HepG2 (cell line): ENCODE results near the gene TOR4A. TPM values are rescaled to one million over a fixed set of nuclear protein-coding genes. Genes with fewer than 3 reads are reported as not detected.
A peak's percentile ranks its signal among the peaks of the same experiment; 100 is the strongest.

Experiments used
- ARID5B ChIP-seq: IDR thresholded peaks from 2 replicates; pipeline ENCODE4 v1.4.0; 2020; ENCODE audit warnings: mild to moderate bottlenecking, missing genetic modification reagents
- ELF3 ChIP-seq: IDR thresholded peaks from 2 replicates; pipeline ENCODE4 v1.6.1; 2016; ENCODE audit warnings: missing genetic modification reagents, missing compliant biosample characterization
- KLF6 ChIP-seq: IDR thresholded peaks from 2 replicates; pipeline ENCODE4 v1.8.0; 2016; ENCODE audit warnings: missing biosample characterization, missing genetic modification reagents
- MEF2D ChIP-seq: sonication (generic); formaldehyde crosslinking; IDR thresholded peaks from 2 replicates; pipeline ENCODE4 v1.5.1; 2020; ENCODE audit warnings: mild to moderate bottlenecking, missing genetic modification reagents
- MZF1 ChIP-seq: sonication (generic); formaldehyde crosslinking; IDR thresholded peaks from 2 replicates; pipeline ENCODE4 v1.8.1; 2023; ENCODE audit warnings: mild to moderate bottlenecking, missing genetic modification reagents, borderline replicate concordance
- NBN ChIP-seq: fragments of 450-650 bp; conservative IDR thresholded peaks from 2 replicates; pipeline ENCODE4 v1.6.1; 2017
- PHF21A ChIP-seq: sonication (generic); formaldehyde crosslinking; IDR thresholded peaks from 2 replicates; pipeline ENCODE4 v1.5.0; 2020; ENCODE audit warnings: mild to moderate bottlenecking, missing genetic modification reagents
- RBFOX2 ChIP-seq: fragments of 200-400 bp; formaldehyde crosslinking; IDR thresholded peaks from 2 replicates; pipeline ENCODE4 v1.6.1; 2017; ENCODE audit warnings: low read depth, mild to moderate bottlenecking, low read length
- RBM39 ChIP-seq: fragments of 200-400 bp; formaldehyde crosslinking; IDR thresholded peaks from one replicate; pipeline ENCODE4 v1.6.1; 2018; ENCODE audit warnings: antibody characterized with exemption, mild to moderate bottlenecking, low read depth, low read length; ENCODE audit not compliant: poor library complexity, severe bottlenecking
- TBX2 ChIP-seq: sonication (generic); formaldehyde crosslinking; IDR thresholded peaks from 2 replicates; pipeline ENCODE4 v1.5.0; 2020; ENCODE audit warnings: missing genetic modification reagents, mild to moderate bottlenecking, borderline replicate concordance
- TEAD3 ChIP-seq: optimal IDR thresholded peaks from 2 replicates; pipeline ENCODE3; 2016; ENCODE audit warnings: borderline replicate concordance
- ZBTB1 ChIP-seq: sonication (generic); formaldehyde crosslinking; IDR thresholded peaks from 2 replicates; pipeline ENCODE4 v1.4.0; 2020; ENCODE audit warnings: missing genetic modification reagents, borderline replicate concordance
- ZC3H13 ChIP-seq: sonication (generic); formaldehyde crosslinking; IDR thresholded peaks from 2 replicates; pipeline ENCODE4 v1.8.1; 2023; ENCODE audit warnings: mild to moderate bottlenecking, missing genetic modification reagents, moderate library complexity
- ZFX ChIP-seq: sonication (generic); formaldehyde crosslinking; IDR thresholded peaks from 2 replicates; pipeline ENCODE4 v1.4.0; 2020; ENCODE audit warnings: mild to moderate bottlenecking, low read depth, missing genetic modification reagents, moderate library complexity
- ZNF232 ChIP-seq: sonication (generic); formaldehyde crosslinking; IDR thresholded peaks from 2 replicates; pipeline ENCODE4 v1.4.0; 2020; ENCODE audit warnings: missing genetic modification reagents, borderline replicate concordance
- ZNF616 ChIP-seq: sonication (generic); formaldehyde crosslinking; IDR thresholded peaks from 2 replicates; pipeline ENCODE4 v1.5.0; 2020; ENCODE audit warnings: low read depth, mild to moderate bottlenecking, missing genetic modification reagents
- ZNF619 ChIP-seq: sonication (generic); formaldehyde crosslinking; IDR thresholded peaks from 2 replicates; pipeline ENCODE4 v1.4.0; 2020; ENCODE audit warnings: mild to moderate bottlenecking, missing genetic modification reagents
- ZNF7 ChIP-seq: IDR thresholded peaks from 2 replicates; pipeline ENCODE4 v1.6.1; 2016; ENCODE audit warnings: missing biosample characterization, missing genetic modification reagents
- ZNF788 ChIP-seq: sonication (generic); formaldehyde crosslinking; IDR thresholded peaks from 2 replicates; pipeline ENCODE4 v1.5.0; 2020; ENCODE audit warnings: mild to moderate bottlenecking, missing genetic modification reagents, borderline replicate concordance
- ZNF839 ChIP-seq: sonication (generic); formaldehyde crosslinking; IDR thresholded peaks from 2 replicates; pipeline ENCODE4 v1.4.0; 2020; ENCODE audit warnings: missing genetic modification reagents, mild to moderate bottlenecking, borderline replicate concordance
- polyA plus RNA-seq, 8 experiments: library from polyadenylated mRNA; depleted of rRNA in 3 of 8; stranded (reverse) in 7 of 8; unstranded in 1 of 8; fragments of >200 nt; fragmentation: Illumina TruSeq in 4 of 8; extraction: Trizol in 4 of 8; gene quantifications; 2 replicates each; pipeline versions ENCODE4 v1.2.1 to v1.2.3, GENCODE V29; 2011 to 2016; ENCODE audit warnings: low read depth in 4 of 8, missing spikeins in 1 of 8, mixed read lengths in 1 of 8; ENCODE audit not compliant: insufficient read depth in 1 of 8
- total RNA-seq, 5 experiments: library from RNA; depleted of rRNA; stranded (reverse); fragments of >200 nt; fragmentation: Illumina TruSeq; extraction: Trizol; gene quantifications; 2 replicates each; pipeline ENCODE4 v1.2.3, GENCODE V29; 2016; ENCODE audit warnings: low read depth in 1 of 5
- TF ChIP-seq, protein P1 (sequence below): conservative IDR thresholded peaks from 2 replicates; pipeline ENCODE4 v1.6.1; 2018; ENCODE audit warnings: missing genetic modification reagents
- TF ChIP-seq, protein P2 (sequence below): sonication (generic); formaldehyde crosslinking; IDR thresholded peaks from 2 replicates; pipeline ENCODE4 v1.4.0; 2020; ENCODE audit warnings: mild to moderate bottlenecking, missing genetic modification reagents
- TF ChIP-seq, protein P3 (sequence below): sonication (generic); formaldehyde crosslinking; IDR thresholded peaks from 2 replicates; pipeline ENCODE4 v1.5.0; 2020; ENCODE audit warnings: missing genetic modification reagents, mild to moderate bottlenecking, borderline replicate concordance

TOR4A gene
- total and polyA plus RNA-seq, 2 of the 13 experiments (the other 11 are each of a cell fraction or from before 2014, with no cell fraction given) = 11.1 to 14.2 TPM

GRCh38 chr9:137255448-137256114, 21.9 kb upstream of the TOR4A start (continued):
- TF ChIP-seq, protein P1, sequence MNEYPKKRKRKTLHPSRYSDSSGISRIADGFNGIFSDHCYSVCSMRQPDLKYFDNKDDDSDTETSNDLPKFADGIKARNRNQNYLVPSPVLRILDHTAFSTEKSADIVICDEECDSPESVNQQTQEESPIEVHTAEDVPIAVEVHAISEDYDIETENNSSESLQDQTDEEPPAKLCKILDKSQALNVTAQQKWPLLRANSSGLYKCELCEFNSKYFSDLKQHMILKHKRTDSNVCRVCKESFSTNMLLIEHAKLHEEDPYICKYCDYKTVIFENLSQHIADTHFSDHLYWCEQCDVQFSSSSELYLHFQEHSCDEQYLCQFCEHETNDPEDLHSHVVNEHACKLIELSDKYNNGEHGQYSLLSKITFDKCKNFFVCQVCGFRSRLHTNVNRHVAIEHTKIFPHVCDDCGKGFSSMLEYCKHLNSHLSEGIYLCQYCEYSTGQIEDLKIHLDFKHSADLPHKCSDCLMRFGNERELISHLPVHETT (CRISPR knock-in tag) = 0 out of 2 replicates have a peak, but pooled peaks have one; percentile 22
- TF ChIP-seq ZC3H13 = 0 out of 2 replicates have a peak, but pooled peaks have one; percentile 18
- peak; percentile 38; the same call in 1 of the 2 replicates for TF ChIP-seq ZNF788
- TF ChIP-seq ZNF839 (CRISPR knock-in tag) = peak; percentile 33; the same call in 1 of the 2 replicates
- TF ChIP-seq ZBTB1 = no peak
- TF ChIP-seq ZNF619 = no peak
- TF ChIP-seq MEF2D (CRISPR knock-in tag) = 0 out of 2 replicates have a peak, but pooled peaks have one; percentile 21
- no peak for TF ChIP-seq NBN
- peak; percentile 30; the same call in 1 of the 2 replicates for TF ChIP-seq TBX2
- no peak for TF ChIP-seq ZNF232 (CRISPR knock-in tag)
- TF ChIP-seq TEAD3 (CRISPR knock-in tag) = no peak
- no peak for TF ChIP-seq ZNF7
- peak; percentile 11; the same call in 1 of the 2 replicates for TF ChIP-seq RBFOX2
- TF ChIP-seq, protein P2, sequence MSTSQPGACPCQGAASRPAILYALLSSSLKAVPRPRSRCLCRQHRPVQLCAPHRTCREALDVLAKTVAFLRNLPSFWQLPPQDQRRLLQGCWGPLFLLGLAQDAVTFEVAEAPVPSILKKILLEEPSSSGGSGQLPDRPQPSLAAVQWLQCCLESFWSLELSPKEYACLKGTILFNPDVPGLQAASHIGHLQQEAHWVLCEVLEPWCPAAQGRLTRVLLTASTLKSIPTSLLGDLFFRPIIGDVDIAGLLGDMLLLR = no peak; the same call in 1 of the 2 replicates
- no peak for TF ChIP-seq ELF3
- 0 out of 2 replicates have a peak, but pooled peaks have one; percentile 17 for TF ChIP-seq KLF6 (CRISPR knock-in tag)
- peak; percentile 28 for TF ChIP-seq RBM39
- TF ChIP-seq ZNF616 (CRISPR knock-in tag) = no peak
- 0 out of 2 replicates have a peak, but pooled peaks have one; percentile 5 for TF ChIP-seq PHF21A (CRISPR knock-in tag)
- TF ChIP-seq ARID5B (CRISPR knock-in tag) = peak; percentile 15; the same call in 1 of the 2 replicates
- TF ChIP-seq, protein P3, sequence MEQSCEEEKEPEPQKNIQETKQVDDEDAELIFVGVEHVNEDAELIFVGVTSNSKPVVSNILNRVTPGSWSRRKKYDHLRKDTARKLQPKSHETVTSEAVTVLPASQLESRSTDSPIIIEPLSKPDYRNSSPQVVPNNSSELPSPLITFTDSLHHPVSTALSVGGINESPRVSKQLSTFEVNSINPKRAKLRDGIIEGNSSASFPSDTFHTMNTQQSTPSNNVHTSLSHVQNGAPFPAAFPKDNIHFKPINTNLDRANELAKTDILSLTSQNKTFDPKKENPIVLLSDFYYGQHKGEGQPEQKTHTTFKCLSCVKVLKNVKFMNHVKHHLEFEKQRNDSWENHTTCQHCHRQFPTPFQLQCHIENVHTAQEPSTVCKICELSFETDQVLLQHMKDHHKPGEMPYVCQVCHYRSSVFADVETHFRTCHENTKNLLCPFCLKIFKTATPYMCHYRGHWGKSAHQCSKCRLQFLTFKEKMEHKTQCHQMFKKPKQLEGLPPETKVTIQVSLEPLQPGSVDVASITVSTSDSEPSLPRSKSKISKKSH (CRISPR knock-in tag) = 0 out of 2 replicates have a peak, but pooled peaks have one; percentile 21
- no peak for TF ChIP-seq MZF1
- no peak for TF ChIP-seq ZFX
